IPS DF 4.7 (cell line): ENCODE results near the gene ZNF200.

Source experiments
- DNase-seq: peaks from one replicate; pipeline ENCODE4 v3.0.0-alpha.2; 2013; ENCODE audit warnings: low spot score; ENCODE audit errors: extremely low read depth

ZNF200 gene

GRCh38 chr16:3179651-3180050 lies 55.3 kb downstream of the ZNF200 start:
- no peak for DNase-seq

GRCh38 chr16:3175157-3176093 lies 59.5 kb downstream of the ZNF200 start:
- DNase-seq, result no peak

- DNase-seq, result no peak
These were observed 60.3 kb downstream of the ZNF200 start for GRCh38 chr16:3174618-3175148.

GRCh38 chr16:3173892-3174617 lies 60.9 kb downstream of the ZNF200 start:
- DNase-seq, result no peak
